8988T (cell line): Measurements from ENCODE around the gene FGD2.

Experiments used
- DNase-seq: peaks from one replicate; pipeline ENCODE4 v3.0.0; 2011

Gene FGD2

GRCh38 chr6:37061157-37061804, 55.8 kb downstream of the FGD2 start:
- DNase-seq: no peak

- DNase-seq: no peak
Measured at GRCh38 chr6:37062424-37062823, 57.0 kb downstream of the FGD2 start.

GRCh38 chr6:37068356-37069270, 63.2 kb downstream of the FGD2 start:
- DNase-seq: no peak

GRCh38 chr6:37069639-37070038, 64.2 kb downstream of the FGD2 start:
- DNase-seq: no peak

- DNase-seq: no peak
Measured at GRCh38 chr6:37072526-37072925, 67.1 kb downstream of the FGD2 start.

- DNase-seq: no peak
Measured at GRCh38 chr6:37074053-37074827, 68.8 kb downstream of the FGD2 start.

- DNase-seq: no peak
Measured at GRCh38 chr6:37077191-37077904, 71.9 kb downstream of the FGD2 start.

GRCh38 chr6:37077905-37078296, 72.4 kb downstream of the FGD2 start:
- no peak for DNase-seq
